Endothelial cell of umbilical vein (primary cell): ENCODE measurements around the gene ANO6.

Experiments used
- CTCF ChIP-seq, 2 donors: IDR thresholded peaks; 1 replicate in 1 of 2; 2 replicates in 1 of 2; pipeline ENCODE4 v1.5.1; 2011; ENCODE audit warnings: low read length in 2 of 2, mild to moderate bottlenecking in 2 of 2, moderate library complexity in 2 of 2, control low read depth in 1 of 2, inconsistent platforms in 1 of 2, low read depth in 1 of 2; ENCODE audit not compliant: insufficient read depth in 1 of 2; ENCODE audit errors: extremely low read depth in 1 of 2
- EZH2 ChIP-seq: IDR thresholded peaks from 2 replicates; pipeline ENCODE4 v1.6.1; 2012; ENCODE audit warnings: borderline replicate concordance, low read depth, mild to moderate bottlenecking, moderate library complexity, low read length, inconsistent platforms; ENCODE audit not compliant: severe bottlenecking
- MAX ChIP-seq: IDR thresholded peaks from 2 replicates; pipeline ENCODE4 v1.6.1; 2011; ENCODE audit not compliant: insufficient read depth, insufficient read length
- POLR2A ChIP-seq: IDR thresholded peaks from 2 replicates; pipeline ENCODE4 v1.6.1; 2012; ENCODE audit warnings: low read depth, mild to moderate bottlenecking, control low read depth, low read length

GRCh38 chr12:45432710-45433109 lies 216.8 kb downstream of the ANO6 start:
- no peak for TF ChIP-seq EZH2
- no peak for TF ChIP-seq CTCF (IDR thresholded peaks at IDR 0.05; ENCODE audit: extremely low read depth in 1 of 2, insufficient read depth in 1 of 2, low read depth in 1 of 2, low read length in 2 of 2)
- no peak for TF ChIP-seq MAX
- TF ChIP-seq POLR2A = no peak
